Activated CD4-positive, CD25-positive, alpha-beta regulatory T cell treated with anti-CD3 and anti-CD28 coated beads, Interleukin-2, amount 50 U/mL, for 24 hours (primary cell): Measurements from ENCODE around the gene SLC29A1.
"Not testable (repeated sequence)": the region's sequence is repeated elsewhere in the genome, so short reads cannot be mapped to it uniquely, and the experiment has no call there.

Experiments used
- ATAC-seq, 2 donors: fragments of 150-1000 bp; cut with Tn5 transposase; one replicate each; pipeline ENCODE4 v1.10.0; 2021; ENCODE audit warnings: mild to moderate bottlenecking in 1 of 2, moderate library complexity in 1 of 2

Gene SLC29A1

DNA sequence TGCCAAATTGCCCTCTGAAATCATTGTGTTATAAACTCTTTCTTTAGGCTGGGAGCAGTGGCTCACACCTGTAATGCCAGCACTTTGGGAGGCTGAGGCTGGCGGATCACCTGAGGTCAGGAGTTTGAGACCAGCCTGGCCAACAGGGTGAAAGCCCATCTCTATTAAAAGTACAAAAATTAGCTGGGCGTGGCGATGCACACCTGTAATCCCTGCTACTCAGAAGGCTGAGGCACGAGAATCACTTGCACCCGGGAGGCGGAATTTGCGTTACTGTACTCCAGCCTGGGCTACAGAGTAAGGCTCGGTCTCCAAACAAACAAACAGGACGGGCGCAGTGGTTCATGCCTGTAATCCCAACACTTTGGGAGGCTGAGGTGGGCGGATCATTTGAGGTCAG, 27.0 kb upstream of the SLC29A1 start:
- not testable (repeated sequence) for ATAC-seq

DNA sequence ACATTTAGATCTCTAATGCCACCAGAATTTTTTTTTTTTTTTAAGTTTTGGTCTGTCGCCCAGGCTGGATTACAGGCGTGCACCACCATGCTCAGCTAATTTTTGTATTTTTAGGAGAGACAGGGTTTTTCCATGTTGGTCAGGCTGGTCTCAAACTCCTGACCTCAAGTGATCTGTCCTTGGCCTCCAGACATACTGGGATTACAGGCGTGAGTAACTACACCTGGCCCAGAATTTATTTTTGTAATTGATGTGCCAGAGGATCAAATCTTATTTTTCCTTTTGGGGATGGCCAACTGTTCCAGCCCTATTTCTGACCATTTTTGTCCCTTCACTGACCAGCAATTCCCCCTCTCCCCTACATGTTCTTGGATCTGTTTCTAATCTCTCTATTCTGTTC, 24.7 kb upstream of the SLC29A1 start:
- ATAC-seq, result no peak

DNA sequence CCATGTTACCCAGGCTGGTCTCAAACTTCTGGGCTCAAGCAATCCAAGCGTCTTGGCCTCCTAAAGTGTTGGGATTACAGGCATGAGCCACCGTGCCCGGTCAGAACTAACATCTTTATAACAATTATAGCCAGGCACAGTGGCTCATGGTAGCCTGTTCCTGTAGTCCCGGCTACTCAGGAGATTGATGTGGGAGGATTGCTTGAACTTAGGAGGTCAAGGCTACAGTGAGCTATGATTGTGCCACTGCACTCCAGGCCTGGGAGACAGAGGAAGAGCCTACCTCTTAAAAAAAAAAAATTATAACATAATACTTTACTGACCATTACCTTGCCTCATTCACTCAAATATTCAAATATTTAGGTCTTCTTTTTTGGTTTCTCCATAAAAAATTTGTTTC, 23.5 kb upstream of the SLC29A1 start:
- ATAC-seq, result no peak

DNA sequence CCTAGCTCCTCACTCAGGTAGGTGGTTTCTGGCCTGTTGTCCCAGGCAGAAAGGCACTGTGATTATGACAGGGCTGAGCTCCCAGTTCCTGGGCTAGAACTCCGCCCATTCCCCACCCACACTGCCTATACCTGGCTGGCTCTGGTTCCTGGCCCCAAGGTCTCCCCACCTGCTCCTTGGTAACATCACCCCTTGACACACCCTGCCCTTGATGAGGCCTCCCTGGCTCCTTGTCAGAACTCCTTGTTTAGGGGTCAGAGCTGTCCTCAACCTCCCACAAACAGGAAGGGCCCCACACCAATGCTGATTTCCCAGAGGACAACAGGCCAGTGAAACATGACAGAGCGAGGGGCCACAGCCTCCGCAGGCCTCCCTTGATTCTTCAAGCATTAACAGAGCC, 22.2 kb upstream of the SLC29A1 start:
- no peak for ATAC-seq

GRCh38 chr6:44201638-44202303, 21.6 kb upstream of the SLC29A1 start:
- ATAC-seq, result no peak

DNA sequence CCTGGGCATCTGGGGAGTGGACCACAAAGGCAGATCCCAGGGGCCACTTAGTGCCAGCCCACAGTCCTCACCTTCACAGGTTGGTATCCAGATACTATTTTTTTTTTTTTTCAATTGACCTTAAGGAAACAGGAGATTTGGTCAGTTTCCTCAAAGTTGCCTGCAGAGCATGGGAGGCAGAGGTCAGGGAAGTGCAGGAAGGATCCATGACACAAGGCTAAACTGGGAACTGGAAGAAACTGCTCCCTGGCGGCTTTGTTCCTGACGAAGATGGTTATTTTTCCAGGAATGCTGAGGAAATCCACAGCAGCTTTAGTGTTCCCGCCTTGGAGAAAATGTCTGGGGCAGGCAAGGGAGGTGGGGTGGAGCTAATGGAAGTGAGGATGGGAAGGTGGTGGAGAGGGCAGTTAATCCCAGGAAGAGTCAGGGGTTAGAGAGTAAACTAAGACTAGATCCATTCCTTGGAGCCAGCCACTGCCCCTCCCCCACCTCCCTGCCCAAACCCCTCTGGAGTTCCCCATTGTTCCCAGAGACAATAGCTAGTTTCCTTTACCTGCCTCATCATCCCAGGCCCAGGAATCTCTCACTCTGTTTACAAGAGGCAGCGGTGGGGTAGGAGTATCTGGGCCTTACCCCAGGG, 20.9 kb upstream of the SLC29A1 start:
- ATAC-seq, result no peak

DNA sequence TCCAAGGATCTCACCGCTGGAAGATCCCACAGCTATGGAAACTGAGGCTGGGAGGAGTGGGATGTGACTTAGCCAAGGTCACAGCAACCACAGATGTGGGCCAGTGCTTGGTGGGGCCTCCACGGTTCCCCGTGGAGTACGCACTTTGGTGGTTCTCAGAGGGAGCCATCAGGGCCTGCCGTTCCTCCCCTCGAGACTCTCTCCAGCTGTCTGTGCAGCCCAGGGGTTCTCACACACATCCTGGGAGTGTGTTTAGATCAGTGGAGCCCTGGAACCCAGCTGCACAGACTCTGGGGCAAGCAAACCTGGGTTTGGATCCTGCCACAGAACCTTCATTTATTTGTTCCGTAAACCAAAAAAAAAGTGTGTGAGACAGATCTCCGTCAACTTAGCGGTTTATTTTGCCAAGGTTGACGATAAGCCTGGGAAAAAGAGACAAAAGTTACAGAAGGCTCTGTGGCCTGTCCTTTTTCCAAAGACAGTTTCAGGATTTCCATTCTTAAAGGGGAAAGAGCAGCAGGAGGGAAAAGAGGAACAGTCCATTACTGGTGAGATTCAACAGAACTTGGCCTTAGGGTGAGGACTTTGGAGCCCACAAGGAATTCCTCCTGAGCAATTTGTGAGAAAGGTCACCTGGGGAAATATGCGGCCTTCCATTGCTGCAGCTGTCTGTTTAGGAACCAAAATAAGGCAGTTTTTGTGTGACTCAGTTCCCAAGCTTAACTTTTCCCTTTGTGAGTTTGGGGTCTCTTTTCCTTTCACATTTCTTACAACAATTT, 20.2 kb upstream of the SLC29A1 start:
- ATAC-seq, result no peak

DNA sequence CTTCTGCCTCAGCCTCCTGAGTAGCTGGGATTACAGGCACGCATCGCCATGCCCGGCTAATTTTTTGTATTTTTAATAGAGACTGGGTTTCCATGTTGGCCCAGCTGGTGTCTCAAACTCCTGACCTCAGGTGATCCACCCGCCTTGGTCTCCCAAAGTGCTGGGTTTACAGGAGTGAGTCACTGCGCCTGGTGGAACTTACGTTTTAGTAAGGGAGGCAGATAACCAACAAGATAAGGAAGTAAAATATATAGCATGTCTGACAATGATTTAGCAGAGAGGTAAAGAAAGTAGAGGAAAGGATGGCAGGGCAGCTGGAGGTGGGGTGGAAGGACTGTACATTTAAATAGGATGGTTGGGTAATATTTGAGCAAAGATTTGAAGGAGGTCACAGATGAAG, 19.4 kb upstream of the SLC29A1 start:
- ATAC-seq, result no peak

GRCh38 chr6:44207966-44208365, 15.4 kb upstream of the SLC29A1 start:
- no peak for ATAC-seq

GRCh38 chr6:44211284-44211683, 12.1 kb upstream of the SLC29A1 start:
- ATAC-seq, result no peak

DNA sequence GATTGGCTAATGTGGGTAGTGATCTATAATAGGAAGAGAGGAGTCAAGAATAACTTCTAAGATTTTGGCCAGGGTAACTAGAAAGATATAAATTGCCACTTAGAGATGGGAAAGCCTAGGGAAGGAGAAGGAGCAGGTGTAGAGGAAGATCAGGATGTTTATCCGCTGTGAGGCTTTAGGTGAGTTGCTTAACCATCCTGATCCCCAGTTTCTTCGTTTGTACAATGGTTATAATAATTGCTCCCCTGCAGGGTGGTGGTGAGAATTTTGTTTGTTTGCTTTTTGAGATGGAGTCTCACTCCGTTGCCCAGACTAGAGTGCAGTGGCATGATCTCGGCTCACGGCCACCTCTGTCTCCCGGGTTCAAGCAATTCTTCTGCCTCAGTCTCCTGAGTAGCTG, 9.1 kb upstream of the SLC29A1 start:
- no peak for ATAC-seq

DNA sequence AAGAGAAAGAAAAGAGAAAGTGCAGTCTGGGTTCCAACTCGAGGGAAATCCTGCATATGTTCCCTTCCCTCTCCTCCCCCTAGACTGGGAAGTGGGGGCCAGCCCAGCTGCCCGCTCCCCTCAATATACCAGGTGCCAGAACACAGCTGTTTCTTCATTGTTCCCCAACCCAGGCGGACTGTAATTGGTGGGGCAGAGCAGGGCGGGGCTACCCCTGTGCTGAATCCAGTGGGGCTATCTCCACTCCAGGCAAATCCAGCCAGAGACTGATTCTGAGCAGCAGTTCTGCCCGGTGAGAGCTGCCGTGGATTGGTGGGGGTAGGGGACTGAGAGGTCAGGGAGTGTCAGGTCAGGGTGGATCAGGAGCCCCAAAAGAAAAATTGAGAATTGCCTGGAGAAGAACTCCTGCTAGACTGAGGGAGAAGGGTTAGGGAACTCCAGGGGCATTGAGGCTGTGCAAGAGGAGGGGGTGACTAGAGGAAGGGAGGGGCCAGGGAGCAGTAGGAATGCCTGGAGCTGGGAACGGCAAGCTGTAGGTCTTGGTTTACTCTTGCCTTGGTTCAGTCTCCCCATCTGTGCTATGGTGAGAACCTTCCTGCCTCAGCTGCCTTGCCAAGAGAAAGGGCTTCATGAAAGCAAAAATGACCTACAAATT, 6.6 kb upstream of the SLC29A1 start, which contains the start of gene MYMX:
Gene MYMX, plus strand, starts transcription at position 250 of the 655 bp plus-strand sequence. CDS start 546 bp downstream, outside the sequence.
- no peak for ATAC-seq

- ATAC-seq, result no peak
Measured at GRCh38 chr6:44217332-44218143, 5.9 kb upstream of the SLC29A1 start.

DNA sequence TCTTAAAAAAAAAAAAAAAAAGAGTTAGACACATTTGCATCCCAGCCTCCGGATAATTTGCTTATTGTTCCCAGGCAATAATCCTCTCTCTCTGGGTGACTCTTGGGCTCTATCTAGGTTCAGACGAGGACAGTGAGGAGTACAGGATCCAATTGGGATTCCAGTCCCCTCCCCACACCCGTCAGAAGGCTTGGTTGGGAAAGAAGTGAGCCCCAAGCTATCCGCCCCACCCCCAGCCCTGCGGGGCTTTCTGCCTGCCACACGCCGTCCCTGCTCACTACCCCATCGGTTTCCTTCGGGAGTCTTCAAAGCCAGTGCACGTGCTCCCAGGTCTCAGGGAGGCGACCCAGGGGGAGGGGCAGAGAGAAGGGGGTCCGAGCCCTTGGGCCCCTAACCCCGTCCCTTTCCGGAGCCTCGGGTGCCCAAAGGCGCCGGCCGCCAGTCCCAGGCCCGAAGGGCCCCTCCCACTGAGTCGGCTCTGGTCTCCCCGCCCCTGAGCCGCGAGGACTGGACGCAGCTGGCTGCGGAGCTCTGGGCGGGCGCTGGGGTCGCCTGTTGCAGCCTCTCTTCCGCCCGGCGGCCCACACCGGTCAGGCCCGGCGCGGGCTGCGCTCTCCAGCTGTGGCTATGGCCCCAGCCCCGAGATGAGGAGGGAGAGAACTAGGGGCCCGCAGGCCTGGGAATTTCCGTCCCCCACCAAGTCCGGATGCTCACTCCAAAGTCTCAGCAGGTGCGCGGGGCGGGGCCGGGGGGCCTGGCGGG, 4.2 kb upstream of the SLC29A1 start:
- no peak for ATAC-seq

DNA sequence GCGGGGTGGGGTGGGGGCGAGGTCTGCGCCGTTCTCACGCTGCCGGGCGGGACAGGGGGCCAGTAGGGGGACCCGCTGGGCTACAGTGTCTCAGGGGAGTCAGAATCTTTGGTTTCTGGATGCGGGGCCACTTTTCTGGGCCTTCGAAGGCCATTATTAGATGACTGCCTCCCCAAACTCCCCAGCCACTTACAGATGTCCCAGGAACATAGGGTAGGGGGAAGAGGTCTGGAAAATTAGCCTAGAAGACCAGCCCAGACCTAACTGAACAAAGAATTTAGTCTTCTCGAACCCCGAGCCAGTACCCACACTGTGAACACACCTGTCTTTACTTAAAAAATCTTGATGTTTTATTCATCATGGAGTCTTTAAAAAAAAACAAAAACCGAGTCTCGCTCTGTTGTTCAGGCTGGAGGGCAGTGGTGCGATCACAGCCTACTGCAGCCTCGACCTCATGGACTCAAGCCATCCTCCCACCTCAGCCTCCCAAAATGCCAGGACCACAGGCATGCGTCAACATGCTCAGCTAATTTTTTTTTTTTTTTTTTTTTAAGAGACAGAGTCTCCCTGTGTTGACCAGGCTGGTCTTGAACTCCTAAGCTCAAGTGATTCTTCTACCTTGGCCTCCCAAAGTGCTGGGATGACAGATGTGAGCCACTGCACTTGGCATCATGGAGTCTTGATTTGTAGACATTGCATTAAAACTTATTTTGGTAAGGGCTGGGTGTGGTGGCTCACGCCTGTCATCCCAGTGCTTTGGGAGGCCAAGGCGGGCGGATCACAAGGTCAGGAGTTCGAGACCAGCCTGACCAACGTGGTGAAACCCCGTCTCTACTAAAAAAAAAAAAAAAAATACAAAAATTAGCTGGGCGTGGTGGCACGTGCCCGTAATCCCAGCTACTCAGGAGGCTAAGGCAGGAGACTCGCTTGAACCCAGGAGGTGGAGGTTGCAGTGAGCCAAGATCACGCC, 3.3 kb upstream of the SLC29A1 start:
- ATAC-seq, result no peak

DNA sequence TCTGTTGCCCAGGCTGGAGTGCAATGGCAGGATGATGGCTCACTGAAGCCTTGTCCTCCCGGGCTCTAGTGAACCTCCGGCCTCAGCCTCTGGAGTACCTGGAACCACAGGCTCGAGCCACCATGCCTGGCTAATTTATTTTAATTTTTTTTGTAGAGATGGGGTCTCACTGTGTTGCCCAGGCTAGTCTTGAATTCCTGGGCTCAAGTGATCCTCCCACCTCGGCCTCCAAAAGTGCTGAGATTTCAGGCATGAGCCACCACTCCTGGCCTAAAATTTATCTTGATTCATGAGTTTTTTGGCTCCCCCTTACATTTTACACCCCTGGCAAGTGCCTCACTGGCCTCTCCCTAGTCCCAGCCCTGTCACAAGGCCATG, 2.5 kb upstream of the SLC29A1 start:
- no peak for ATAC-seq

- peak; percentile 37 to 41 for ATAC-seq
Measured at GRCh38 chr6:44221291-44221960, 2.0 kb upstream of the SLC29A1 start.

- no peak for ATAC-seq
Measured at GRCh38 chr6:44221961-44222335, 1.4 kb upstream of the SLC29A1 start.

- peak in 1 of 2 donors; percentile 1 for ATAC-seq
Measured at GRCh38 chr6:44222486-44223318, 693 bp upstream of the SLC29A1 start.
